Natural killer cell (primary cell): ENCODE data around the gene RBM47. TPM values are rescaled to one million over a fixed set of nuclear protein-coding genes. Genes with fewer than 3 reads are reported as not detected.
A peak's percentile ranks its signal among the peaks of the same experiment; 100 is the strongest.

Experiments
- ATAC-seq, 3 donors: fragments of 150-1000 bp in 2 of 3; fragments of 200-7000 bp in 1 of 3; cut with Tn5 transposase; 1 replicate in 1 of 3; 2 replicates in 2 of 3; pipeline ENCODE4 v1.10.0; 2021; ENCODE audit warnings: mild to moderate bottlenecking in 2 of 3, moderate library complexity in 2 of 3
- DNase-seq, 2 donors: peaks; one replicate each; pipeline versions ENCODE4 v3.0.0 to v3.0.0-alpha.2; 2013 to 2021; ENCODE audit warnings: mixed read lengths in 1 of 2
- H3K27ac ChIP-seq: one replicate; pipeline ENCODE4 v1.5.1; 2013; ENCODE audit warnings: mild to moderate bottlenecking, low read length
- H3K27me3 ChIP-seq: one replicate; pipeline ENCODE4 v1.6.1; 2013; ENCODE audit warnings: low read length; ENCODE audit not compliant: control insufficient read depth, insufficient read depth
- H3K36me3 ChIP-seq: one replicate; pipeline ENCODE4 v1.6.1; 2013; ENCODE audit warnings: low read length; ENCODE audit not compliant: control insufficient read depth, insufficient read depth
- H3K4me1 ChIP-seq: one replicate; pipeline ENCODE4 v1.6.1; 2013; ENCODE audit warnings: low read length; ENCODE audit not compliant: control insufficient read depth, insufficient read depth
- H3K4me3 ChIP-seq: one replicate; pipeline ENCODE4 v1.5.1; 2013; ENCODE audit warnings: low read length
- H3K9me3 ChIP-seq: one replicate; pipeline ENCODE4 v1.6.1; 2013; ENCODE audit warnings: low read length; ENCODE audit not compliant: control insufficient read depth, insufficient read depth
- H3K27ac Mint-ChIP-seq, 2 donors: one replicate each; pipeline ENCODE4 v1.8.0; 2022; ENCODE audit warnings: mild to moderate bottlenecking in 2 of 2, mixed read lengths in 2 of 2, moderate library complexity in 1 of 2
- H3K27me3 Mint-ChIP-seq, 2 donors: one replicate each; pipeline ENCODE4 v1.8.0; 2022; ENCODE audit warnings: low read depth in 2 of 2, mixed read lengths in 2 of 2
- H3K36me3 Mint-ChIP-seq: one replicate; pipeline ENCODE4 v1.8.0; 2022; ENCODE audit warnings: mixed read lengths
- H3K4me1 Mint-ChIP-seq, 2 donors: one replicate each; pipeline ENCODE4 v1.8.0; 2022; ENCODE audit warnings: mixed read lengths in 2 of 2
- H3K4me3 Mint-ChIP-seq: one replicate; pipeline ENCODE4 v1.8.0; 2022; ENCODE audit warnings: mild to moderate bottlenecking, moderate library complexity, mixed read lengths
- H3K9me3 Mint-ChIP-seq, 2 donors: one replicate each; pipeline ENCODE4 v1.8.0; 2022; ENCODE audit warnings: mixed read lengths in 2 of 2
- WGBS: methylation state at CpG from one replicate; pipeline ENCODE4 v1.1.7; 2013; ENCODE audit warnings: missing lambda C conversion rate; ENCODE audit not compliant: insufficient coverage; 5-methylcytosine and 5-hydroxymethylcytosine counted together
- intact Hi-C: fragments of 100-400 bp; cut with micrococcal nuclease; formaldehyde crosslinking; loops from one replicate; pipeline ENCODE4 v1.14.2; 2022
- total RNA-seq, 4 donors: library from RNA; stranded (reverse); fragments of 120-200 nt in 1 of 4; gene quantifications; one replicate each; pipeline versions ENCODE4 v1.2.3 to v1.2.4, GENCODE V29; 2013 to 2022
- TF ChIP-seq, protein P1 (sequence below): fragments of 200-600 bp; IDR thresholded peaks from one replicate; pipeline ENCODE4 v1.8.0; 2022; ENCODE audit warnings: antibody characterized with exemption

RBM47 gene
- total RNA-seq, 3 donors from 2014 or later (not counting 1 experiment from before 2014, with no cell fraction given) = 2.0 to 7.7 (median 3.9) TPM

DNA sequence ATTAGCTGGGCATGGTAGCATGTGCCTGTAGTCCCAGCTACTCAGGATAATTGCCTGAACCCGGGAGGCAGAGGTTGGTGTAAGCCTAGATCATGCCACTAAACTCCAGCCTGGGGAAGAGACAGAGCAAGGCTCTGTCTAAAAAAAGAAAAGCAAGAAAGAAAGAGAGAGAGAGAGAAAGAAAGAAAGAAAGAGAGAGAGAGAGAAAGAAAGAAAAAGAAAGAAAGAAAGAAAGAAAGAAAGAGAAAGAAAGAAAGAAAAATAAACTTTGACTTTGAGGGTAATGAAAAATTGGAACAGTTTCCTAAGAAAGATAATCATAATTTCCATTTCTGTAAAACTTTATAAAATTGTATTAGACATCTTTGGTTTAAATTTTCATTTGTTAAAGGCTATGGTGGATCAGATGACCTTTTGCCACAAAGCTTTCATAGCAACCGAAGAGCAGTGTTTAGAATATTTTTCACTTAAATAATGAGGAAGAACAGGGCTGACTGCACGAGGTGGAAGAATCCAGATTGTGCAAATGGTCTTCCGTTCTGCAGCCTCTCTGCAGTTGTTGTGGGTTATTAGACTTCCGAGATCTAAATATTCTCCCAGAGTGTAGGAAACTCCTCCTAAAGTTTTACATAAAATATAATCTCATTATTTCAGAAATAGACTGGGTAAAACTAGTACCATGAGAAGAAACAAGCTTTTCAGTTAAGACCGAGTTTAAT is 55.9 kb downstream of the RBM47 start:
- Mint-ChIP-seq H3K9me3 (no peaks in the 10 kb centered on the region), H3K36me3 (no peaks in the 10 kb centered on the region), H3K4me3 (no peak overlapping the region), H3K4me1 (peaks cover 6 to 13% of the 10 kb centered on the region in 2 donors), H3K27ac (peak overlapping the region in 1 of 2 donors; percentile 15), H3K27me3 (peaks cover 0 to 3% of the 10 kb centered on the region in 2 donors)
- ATAC-seq (no peak), DNase-seq (no peak)
- Histone ChIP-seq H3K9me3 (no peaks in the 10 kb centered on the region), H3K4me3 (no peak overlapping the region), H3K27me3 (no peaks in the 10 kb centered on the region), H3K36me3 (no peaks in the 10 kb centered on the region), H3K4me1 (peaks cover 15% of the 10 kb centered on the region), H3K27ac (no peak overlapping the region)
- intact Hi-C loops = no loop called here
- TF ChIP-seq, protein P1, sequence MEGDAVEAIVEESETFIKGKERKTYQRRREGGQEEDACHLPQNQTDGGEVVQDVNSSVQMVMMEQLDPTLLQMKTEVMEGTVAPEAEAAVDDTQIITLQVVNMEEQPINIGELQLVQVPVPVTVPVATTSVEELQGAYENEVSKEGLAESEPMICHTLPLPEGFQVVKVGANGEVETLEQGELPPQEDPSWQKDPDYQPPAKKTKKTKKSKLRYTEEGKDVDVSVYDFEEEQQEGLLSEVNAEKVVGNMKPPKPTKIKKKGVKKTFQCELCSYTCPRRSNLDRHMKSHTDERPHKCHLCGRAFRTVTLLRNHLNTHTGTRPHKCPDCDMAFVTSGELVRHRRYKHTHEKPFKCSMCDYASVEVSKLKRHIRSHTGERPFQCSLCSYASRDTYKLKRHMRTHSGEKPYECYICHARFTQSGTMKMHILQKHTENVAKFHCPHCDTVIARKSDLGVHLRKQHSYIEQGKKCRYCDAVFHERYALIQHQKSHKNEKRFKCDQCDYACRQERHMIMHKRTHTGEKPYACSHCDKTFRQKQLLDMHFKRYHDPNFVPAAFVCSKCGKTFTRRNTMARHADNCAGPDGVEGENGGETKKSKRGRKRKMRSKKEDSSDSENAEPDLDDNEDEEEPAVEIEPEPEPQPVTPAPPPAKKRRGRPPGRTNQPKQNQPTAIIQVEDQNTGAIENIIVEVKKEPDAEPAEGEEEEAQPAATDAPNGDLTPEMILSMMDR = no peak
- WGBS = 29% methylated on average over 3 of the region's 6 CpGs

DNA sequence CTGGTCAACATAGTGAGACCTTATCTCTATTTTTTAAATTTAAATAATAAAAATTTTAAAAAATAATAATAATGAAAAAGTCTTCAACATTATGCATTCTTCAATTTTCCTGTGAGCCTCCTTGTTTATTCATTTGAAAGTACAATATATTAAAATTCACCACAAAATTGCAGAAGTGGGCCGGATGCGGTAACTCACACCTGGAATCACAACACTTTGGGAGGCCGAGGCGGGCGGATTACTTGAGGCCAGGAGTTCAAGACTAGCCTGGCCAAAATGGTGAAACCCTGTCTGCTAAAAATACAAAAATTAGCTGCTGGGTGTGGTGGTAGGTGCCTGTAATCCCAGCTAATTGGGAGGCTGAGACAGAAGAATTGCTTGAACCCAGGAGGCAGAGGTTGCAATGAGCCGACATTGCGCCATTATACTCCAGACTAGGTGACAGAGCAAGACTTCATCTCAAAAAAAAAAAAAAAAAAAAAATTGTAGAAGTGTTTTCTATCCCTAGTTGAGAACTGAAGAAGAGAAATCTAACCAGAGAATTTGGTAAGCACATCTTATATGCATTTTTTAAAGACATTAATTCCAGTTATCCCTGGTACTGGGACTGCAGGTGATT is 56.9 kb downstream of the RBM47 start:
- no peak for DNase-seq
- WGBS = 67% methylated on average over 6 of the region's 7 CpGs
- Mint-ChIP-seq H3K9me3 (no peaks in the 10 kb centered on the region), H3K27me3 (peaks cover 0 to 3% of the 10 kb centered on the region in 2 donors), H3K4me1 (peaks cover 6 to 13% of the 10 kb centered on the region in 2 donors), H3K36me3 (no peaks in the 10 kb centered on the region), H3K27ac (no peak overlapping the region), H3K4me3 (no peak overlapping the region)
- H3K4me1 ChIP-seq = peaks cover 15% of the 10 kb centered on the region
- H3K36me3 ChIP-seq = no peaks in the 10 kb centered on the region
- H3K9me3 ChIP-seq = no peaks in the 10 kb centered on the region
- no peak for ATAC-seq
- TF ChIP-seq, protein P1 = no peak
- H3K27me3 ChIP-seq = no peaks in the 10 kb centered on the region
- intact Hi-C loops = no loop called here
- H3K27ac ChIP-seq = no peak overlapping the region
- H3K4me3 ChIP-seq = no peak overlapping the region

GRCh38 chr4:40571208-40571607 is 58.5 kb downstream of the RBM47 start:
- Histone ChIP-seq H3K27me3 (no peaks in the 10 kb centered on the region), H3K36me3 (no peaks in the 10 kb centered on the region), H3K27ac (no peak overlapping the region), H3K4me1 (peaks cover 6% of the 10 kb centered on the region), H3K4me3 (no peak overlapping the region), H3K9me3 (no peaks in the 10 kb centered on the region)
- intact Hi-C loops = no loop called here
- ATAC-seq (no peak), DNase-seq (no peak)
- no peaks in the 10 kb centered on the region for H3K9me3 Mint-ChIP-seq
- peaks cover 0 to 6% of the 10 kb centered on the region in 2 donors for H3K4me1 Mint-ChIP-seq
- H3K27ac Mint-ChIP-seq = no peak overlapping the region
- peaks cover 0 to 3% of the 10 kb centered on the region in 2 donors for H3K27me3 Mint-ChIP-seq
- H3K4me3 Mint-ChIP-seq = no peak overlapping the region
- no peaks in the 10 kb centered on the region for H3K36me3 Mint-ChIP-seq
- TF ChIP-seq, protein P1 = no peak
